ENCODE measurements around the gene SLC26A6. TPM values are rescaled to one million over a fixed set of nuclear protein-coding genes. Genes with fewer than 3 reads are reported as not detected.

Gene SLC26A6
- polyA plus RNA-seq, 1 of the 3 experiments (the other 2 are of a cell fraction): 31.9 TPM

- H3K4me1 ChIP-seq (ENCODE audit: control insufficient read depth in 1 of 2, insufficient read depth in 2 of 2, low read depth in 1 of 2, low read length in 1 of 2): no peaks in the 10 kb centered on the region
- DNase-seq: no peak
- H3K4me2 ChIP-seq: no peak within 1 kb of the TSS
- POLR2A ChIA-PET: no interaction called here
- H4K20me1 ChIP-seq (ENCODE audit: insufficient read depth): no peaks in the 10 kb centered on the region
- no peak within 1 kb of the TSS for H3K4me3 ChIP-seq (ENCODE audit: low read depth in 2 of 2, low read length in 1 of 2)
- H3K36me3 ChIP-seq (replicated peaks in 1 of 2; ENCODE audit: control insufficient read depth in 1 of 2, insufficient read depth in 2 of 2, low read length in 1 of 2): peaks cover 2 to 3% of the 10 kb centered on the region in 2 experiments
- H3K9me3 ChIP-seq: 0 out of 2 replicates have a peak, but pooled peaks cover 8% of the 10 kb centered on the region
- CTCF ChIA-PET: interaction anchor here (1.4 to 1.9 kb wide), 2 partner anchors 9 to 14 kb away, joined by 3 to 10 read pairs; partner anchors contain the start of gene SLC26A6
- peaks cover 3% of the 10 kb centered on the region for H3F3A ChIP-seq (replicated peaks; ENCODE audit: insufficient read depth)
- no peaks in the 10 kb centered on the region for H3K9me2 ChIP-seq
- no peak for TF ChIP-seq YY1 (IDR thresholded peaks at IDR 0.05; ENCODE audit: low read depth)
- no peak for TF ChIP-seq RFX5 (IDR thresholded peaks at IDR 0.05; ENCODE audit: low read length)
- TF ChIP-seq, protein P1, sequence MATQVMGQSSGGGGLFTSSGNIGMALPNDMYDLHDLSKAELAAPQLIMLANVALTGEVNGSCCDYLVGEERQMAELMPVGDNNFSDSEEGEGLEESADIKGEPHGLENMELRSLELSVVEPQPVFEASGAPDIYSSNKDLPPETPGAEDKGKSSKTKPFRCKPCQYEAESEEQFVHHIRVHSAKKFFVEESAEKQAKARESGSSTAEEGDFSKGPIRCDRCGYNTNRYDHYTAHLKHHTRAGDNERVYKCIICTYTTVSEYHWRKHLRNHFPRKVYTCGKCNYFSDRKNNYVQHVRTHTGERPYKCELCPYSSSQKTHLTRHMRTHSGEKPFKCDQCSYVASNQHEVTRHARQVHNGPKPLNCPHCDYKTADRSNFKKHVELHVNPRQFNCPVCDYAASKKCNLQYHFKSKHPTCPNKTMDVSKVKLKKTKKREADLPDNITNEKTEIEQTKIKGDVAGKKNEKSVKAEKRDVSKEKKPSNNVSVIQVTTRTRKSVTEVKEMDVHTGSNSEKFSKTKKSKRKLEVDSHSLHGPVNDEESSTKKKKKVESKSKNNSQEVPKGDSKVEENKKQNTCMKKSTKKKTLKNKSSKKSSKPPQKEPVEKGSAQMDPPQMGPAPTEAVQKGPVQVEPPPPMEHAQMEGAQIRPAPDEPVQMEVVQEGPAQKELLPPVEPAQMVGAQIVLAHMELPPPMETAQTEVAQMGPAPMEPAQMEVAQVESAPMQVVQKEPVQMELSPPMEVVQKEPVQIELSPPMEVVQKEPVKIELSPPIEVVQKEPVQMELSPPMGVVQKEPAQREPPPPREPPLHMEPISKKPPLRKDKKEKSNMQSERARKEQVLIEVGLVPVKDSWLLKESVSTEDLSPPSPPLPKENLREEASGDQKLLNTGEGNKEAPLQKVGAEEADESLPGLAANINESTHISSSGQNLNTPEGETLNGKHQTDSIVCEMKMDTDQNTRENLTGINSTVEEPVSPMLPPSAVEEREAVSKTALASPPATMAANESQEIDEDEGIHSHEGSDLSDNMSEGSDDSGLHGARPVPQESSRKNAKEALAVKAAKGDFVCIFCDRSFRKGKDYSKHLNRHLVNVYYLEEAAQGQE (IDR thresholded peaks at IDR 0.05; ENCODE audit: low read depth, low read length): no peak
- H3K9ac ChIP-seq: no peak within 1 kb of the TSS
- no peaks in the 10 kb centered on the region for H3K79me2 ChIP-seq (ENCODE audit: insufficient read depth)
- 93% methylated on average over 3 of the region's 19 CpGs for WGBS (ENCODE audit: low lambda C conversion rate)
- H2AFZ ChIP-seq (ENCODE audit: low read depth): no peak within 1 kb of the TSS
- no peak within 1 kb of the TSS for H3K27ac ChIP-seq (ENCODE audit: low read depth in 2 of 2, low read length in 1 of 2)
- H3K27me3 ChIP-seq (ENCODE audit: insufficient read depth): no peaks in the 10 kb centered on the region
These were observed 13.8 kb downstream of the SLC26A6 start, which contains the start of gene TMEM89 for GRCh38 chr3:48621461-48621869. TMEM89 (minus strand) TSS chr3:48621769; CDS start chr3:48621756, 13 bp downstream.

GRCh38 chr3:48619541-48620524 is 15.4 kb downstream of the SLC26A6 start:
- CTCF ChIA-PET: interaction anchor here (0.8 kb wide), 1 partner anchor 60 kb away, joined by 3 read pairs; no protein-coding TSS in a partner anchor
- DNase-seq: no peak

More at GRCh38 chr3:48619541-48620524, 15.4 kb downstream of the SLC26A6 start:
- POLR2A ChIA-PET: no interaction called here
- no peak for TF ChIP-seq ZBTB33 (IDR thresholded peaks at IDR 0.05; ENCODE audit: borderline replicate concordance, low read depth)
- TF ChIP-seq FOXJ3 (CRISPR knock-in tag; IDR thresholded peaks at IDR 0.05): no peak
- TF ChIP-seq, protein P2, sequence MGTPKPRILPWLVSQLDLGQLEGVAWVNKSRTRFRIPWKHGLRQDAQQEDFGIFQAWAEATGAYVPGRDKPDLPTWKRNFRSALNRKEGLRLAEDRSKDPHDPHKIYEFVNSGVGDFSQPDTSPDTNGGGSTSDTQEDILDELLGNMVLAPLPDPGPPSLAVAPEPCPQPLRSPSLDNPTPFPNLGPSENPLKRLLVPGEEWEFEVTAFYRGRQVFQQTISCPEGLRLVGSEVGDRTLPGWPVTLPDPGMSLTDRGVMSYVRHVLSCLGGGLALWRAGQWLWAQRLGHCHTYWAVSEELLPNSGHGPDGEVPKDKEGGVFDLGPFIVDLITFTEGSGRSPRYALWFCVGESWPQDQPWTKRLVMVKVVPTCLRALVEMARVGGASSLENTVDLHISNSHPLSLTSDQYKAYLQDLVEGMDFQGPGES (IDR thresholded peaks at IDR 0.05; ENCODE audit: low read depth, low read length): no peak
- no peak for TF ChIP-seq FOSL2 (IDR thresholded peaks at IDR 0.05; ENCODE audit: borderline replicate concordance, low read depth)
- no peak for TF ChIP-seq RFX5 (IDR thresholded peaks at IDR 0.05; ENCODE audit: low read length)
- TF ChIP-seq CTCF (IDR thresholded peaks at IDR 0.05): no peak
- no peak for TF ChIP-seq MEF2A (IDR thresholded peaks at IDR 0.05; ENCODE audit: borderline replicate concordance, low read depth)
- H4K20me1 ChIP-seq (ENCODE audit: insufficient read depth): no peaks in the 10 kb centered on the region
- H3K4me1 ChIP-seq (ENCODE audit: control insufficient read depth in 1 of 2, insufficient read depth in 2 of 2, low read depth in 1 of 2, low read length in 1 of 2): no peaks in the 10 kb centered on the region
- no peak overlapping the region for H3K9ac ChIP-seq
- H2AFZ ChIP-seq (ENCODE audit: low read depth): no peak overlapping the region
- 87% methylated on average over 7 of the region's 7 CpGs for whole genome bisulfite sequencing (ENCODE audit: low lambda C conversion rate)
- H3K36me3 ChIP-seq (replicated peaks in 1 of 2; ENCODE audit: control insufficient read depth in 1 of 2, insufficient read depth in 2 of 2, low read length in 1 of 2): no peaks in the 10 kb centered on the region
- H3K9me2 ChIP-seq: no peaks in the 10 kb centered on the region
- no peak overlapping the region for H3K4me2 ChIP-seq
- H3K79me2 ChIP-seq (ENCODE audit: insufficient read depth): no peaks in the 10 kb centered on the region
- H3K4me3 ChIP-seq (ENCODE audit: low read depth in 2 of 2, low read length in 1 of 2): no peak overlapping the region
- peaks cover 3% of the 10 kb centered on the region for H3F3A ChIP-seq (replicated peaks; ENCODE audit: insufficient read depth)
- H3K27me3 ChIP-seq (ENCODE audit: insufficient read depth): no peaks in the 10 kb centered on the region
- H3K9me3 ChIP-seq: 0 out of 2 replicates have a peak, but pooled peaks cover 8% of the 10 kb centered on the region
- H3K27ac ChIP-seq (ENCODE audit: low read depth in 2 of 2, low read length in 1 of 2): no peak overlapping the region

Data from SK-N-SH (cell line).